GM20000 (cell line): ENCODE measurements around the gene TOE1.
"Not testable (repeated sequence)": the region's sequence is repeated elsewhere in the genome, so short reads cannot be mapped to it uniquely, and the experiment has no call there.

Experiments used
- DNase-seq: peaks from one replicate; pipeline ENCODE4 v3.0.0; 2012; ENCODE audit warnings: low spot score
- TF ChIP-seq, protein P1 (sequence below): IDR thresholded peaks from 2 replicates; pipeline ENCODE4 v1.5.1; 2012; ENCODE audit warnings: mild to moderate bottlenecking, control low read depth; ENCODE audit errors: extremely low read depth, missing control alignments

Gene TOE1

DNA sequence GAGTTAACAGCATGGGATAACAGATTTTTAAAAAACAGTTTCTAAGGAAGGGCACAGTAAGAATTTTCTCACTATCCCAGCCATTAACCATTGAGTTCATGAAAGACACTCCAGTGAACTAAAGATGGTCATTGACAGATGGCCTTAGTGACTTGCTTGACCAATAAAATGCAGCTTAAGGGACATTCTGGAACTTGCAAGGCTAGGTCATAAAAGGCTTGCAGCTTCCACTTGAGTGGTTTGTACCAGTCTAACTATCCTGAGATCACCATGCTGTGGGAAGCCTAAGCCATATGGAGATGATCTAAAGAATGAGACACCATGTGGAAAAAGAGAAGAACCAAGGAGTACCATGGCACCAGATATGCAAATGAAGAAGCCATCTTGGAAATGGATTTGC, 38.2 kb downstream of the TOE1 start:
- TF ChIP-seq, protein P1, sequence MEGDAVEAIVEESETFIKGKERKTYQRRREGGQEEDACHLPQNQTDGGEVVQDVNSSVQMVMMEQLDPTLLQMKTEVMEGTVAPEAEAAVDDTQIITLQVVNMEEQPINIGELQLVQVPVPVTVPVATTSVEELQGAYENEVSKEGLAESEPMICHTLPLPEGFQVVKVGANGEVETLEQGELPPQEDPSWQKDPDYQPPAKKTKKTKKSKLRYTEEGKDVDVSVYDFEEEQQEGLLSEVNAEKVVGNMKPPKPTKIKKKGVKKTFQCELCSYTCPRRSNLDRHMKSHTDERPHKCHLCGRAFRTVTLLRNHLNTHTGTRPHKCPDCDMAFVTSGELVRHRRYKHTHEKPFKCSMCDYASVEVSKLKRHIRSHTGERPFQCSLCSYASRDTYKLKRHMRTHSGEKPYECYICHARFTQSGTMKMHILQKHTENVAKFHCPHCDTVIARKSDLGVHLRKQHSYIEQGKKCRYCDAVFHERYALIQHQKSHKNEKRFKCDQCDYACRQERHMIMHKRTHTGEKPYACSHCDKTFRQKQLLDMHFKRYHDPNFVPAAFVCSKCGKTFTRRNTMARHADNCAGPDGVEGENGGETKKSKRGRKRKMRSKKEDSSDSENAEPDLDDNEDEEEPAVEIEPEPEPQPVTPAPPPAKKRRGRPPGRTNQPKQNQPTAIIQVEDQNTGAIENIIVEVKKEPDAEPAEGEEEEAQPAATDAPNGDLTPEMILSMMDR = no peak

DNA sequence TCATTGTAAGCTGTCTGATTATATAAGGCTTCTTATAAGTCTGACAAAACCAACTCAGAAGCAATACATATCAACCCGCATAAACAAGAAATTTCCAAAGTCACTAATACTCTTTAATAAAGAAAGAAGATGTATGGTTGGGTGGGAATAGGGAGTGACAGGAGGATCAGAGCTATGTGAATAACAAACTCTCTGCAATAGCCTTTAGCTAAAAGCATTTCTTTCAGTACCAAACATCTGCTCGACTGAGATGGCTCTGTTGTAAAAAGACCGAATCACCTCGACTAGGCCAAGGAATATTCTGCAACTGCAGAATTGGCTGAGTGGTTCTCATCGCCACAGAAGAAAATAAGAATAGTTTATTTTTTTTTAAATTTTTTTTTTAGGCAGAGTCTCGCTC, 39.6 kb downstream of the TOE1 start:
- TF ChIP-seq, protein P1 = no peak
- no peak for DNase-seq

More for the DNA sequence above, 38.2 kb downstream of the TOE1 start:
- DNase-seq = no peak

DNA sequence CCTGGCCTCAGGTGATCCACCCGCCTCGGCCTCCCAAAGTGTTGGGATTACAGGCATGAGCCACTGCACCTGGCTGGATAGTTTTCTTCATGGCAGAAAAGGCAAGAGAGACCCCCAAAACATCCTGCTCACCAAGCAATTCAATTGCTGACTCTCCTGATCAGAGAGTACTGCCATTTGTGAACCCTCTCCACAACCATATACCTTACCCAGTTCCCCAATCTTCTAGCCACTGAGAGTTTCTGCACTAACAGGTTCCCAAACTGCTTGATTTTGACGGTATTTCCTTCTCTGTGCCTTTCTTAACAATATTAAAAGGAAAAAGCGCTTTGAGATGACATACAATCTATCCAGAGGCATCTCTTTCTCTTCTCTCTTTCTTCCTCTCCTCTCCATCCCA, 40.2 kb downstream of the TOE1 start:
- DNase-seq = no peak
- TF ChIP-seq, protein P1 = no peak

DNA sequence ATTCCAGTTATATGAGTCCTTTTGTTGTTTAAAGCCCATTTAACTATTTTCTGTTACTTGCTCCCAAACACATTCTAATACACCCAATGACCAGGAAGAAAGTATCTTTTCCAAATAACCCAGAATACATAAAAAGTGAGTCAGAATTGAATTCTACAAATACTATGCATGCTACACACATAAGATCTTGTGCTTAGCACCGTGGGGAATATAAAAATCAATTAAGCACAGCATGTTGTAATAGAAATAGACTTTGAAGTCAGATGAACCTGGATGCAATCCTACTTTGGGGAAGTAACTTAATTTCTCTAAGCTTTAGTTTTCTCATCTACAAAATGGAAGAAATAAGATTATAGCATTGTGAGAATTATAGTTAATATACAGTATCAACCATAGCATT, 40.8 kb downstream of the TOE1 start:
- no peak for DNase-seq
- TF ChIP-seq, protein P1 = no peak

DNA sequence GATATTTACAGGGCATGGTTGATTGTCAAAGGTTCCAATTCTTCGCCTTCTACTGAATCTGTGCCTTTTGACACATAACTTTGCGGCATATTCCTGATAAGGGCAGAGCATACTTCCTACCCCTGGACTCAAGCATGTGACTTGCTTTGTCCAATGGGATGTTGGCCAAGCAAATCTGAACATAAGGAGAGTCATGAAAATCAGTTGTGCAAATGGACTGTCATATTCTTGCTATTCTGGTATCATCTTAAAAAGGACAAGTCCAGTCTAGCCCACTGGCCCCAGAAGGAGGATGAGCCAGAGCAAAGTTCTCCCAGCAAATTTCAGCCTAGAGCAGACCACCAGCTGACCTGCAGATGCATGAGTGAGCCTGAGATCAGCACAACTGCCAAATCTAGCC, 41.3 kb downstream of the TOE1 start:
- DNase-seq = no peak
- TF ChIP-seq, protein P1 = no peak

DNA sequence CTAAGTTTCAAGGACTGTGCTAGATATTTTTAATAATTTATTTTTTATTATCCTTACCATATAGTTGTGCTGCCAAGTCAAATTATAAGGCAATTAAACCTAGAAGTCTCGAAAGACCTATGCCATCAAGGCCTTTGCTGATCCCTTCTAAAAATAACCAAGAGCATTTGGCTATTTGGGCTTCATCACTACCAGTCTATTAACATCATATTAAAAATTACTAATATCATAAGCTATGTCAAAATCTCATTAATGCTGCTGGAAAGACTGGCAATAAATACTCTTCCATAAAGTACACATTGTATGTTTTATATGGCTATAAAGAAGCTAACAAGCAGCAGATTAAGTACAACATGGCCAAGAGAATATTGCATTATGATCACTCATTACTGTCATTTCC, 43.2 kb downstream of the TOE1 start:
- TF ChIP-seq, protein P1 = no peak
- no peak for DNase-seq

DNA sequence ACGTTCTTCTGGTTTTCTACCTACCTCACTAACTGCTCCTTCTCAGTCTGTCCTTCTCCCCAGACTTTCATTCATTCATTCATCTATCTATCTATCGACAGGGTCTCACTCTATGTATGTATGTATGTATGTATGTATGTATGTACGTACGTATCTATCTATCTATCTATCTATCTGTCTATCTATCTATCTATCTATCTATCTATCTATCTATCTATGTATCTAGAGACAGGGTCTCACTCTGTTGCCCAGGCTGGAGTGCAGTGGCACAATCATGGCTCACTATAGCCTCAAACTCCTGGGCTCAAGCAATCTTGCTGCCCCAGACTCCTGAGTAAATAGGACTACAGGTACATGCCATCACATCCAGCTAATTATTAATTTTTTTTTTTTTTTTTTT, 44.2 kb downstream of the TOE1 start:
- not testable (repeated sequence) for DNase-seq

DNA sequence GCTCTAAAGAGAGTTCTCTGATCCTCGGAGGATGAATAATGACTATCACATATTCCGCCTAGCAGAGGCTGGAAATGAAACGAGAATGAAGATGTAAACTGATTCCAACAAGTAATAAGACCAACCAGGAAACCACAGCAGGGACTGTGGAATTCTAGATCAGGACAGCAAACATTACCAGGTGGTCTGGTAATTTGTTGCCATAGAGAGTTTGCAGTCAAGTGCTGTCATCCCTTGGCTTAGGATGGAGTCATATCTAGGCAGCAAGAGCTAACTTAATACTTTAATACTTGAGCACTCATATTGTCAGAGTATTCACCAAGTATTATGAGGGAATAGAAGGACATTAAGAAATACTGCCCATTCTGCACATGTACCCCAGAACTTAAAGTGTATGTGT, 45.3 kb downstream of the TOE1 start:
- TF ChIP-seq, protein P1 = no peak
- DNase-seq = no peak
